Thyroid gland (tissue), 4 donors: ENCODE results near the gene SOD3. TPM values are rescaled to one million over a fixed set of nuclear protein-coding genes. Genes with fewer than 3 reads are reported as not detected.

Source experiments
- DNase-seq, 2 donors: peaks; one replicate each; pipeline ENCODE4 v3.0.0-alpha.2; 2019
- H3K27ac ChIP-seq, 3 donors: fragments of 200-600 bp; sonication (generic); 1 replicate in 2 of 3; 2 replicates in 1 of 3; pipeline ENCODE4 v1.5.1; 2016 to 2019; ENCODE audit warnings: mild to moderate bottlenecking in 1 of 3, moderate library complexity in 1 of 3
- H3K27me3 ChIP-seq: fragments of 200-600 bp; sonication (generic); one replicate; pipeline ENCODE4 v1.5.1; 2019
- H3K36me3 ChIP-seq, 2 donors: fragments of 200-600 bp; sonication (generic); one replicate each; pipeline ENCODE4 v1.5.1; 2016 to 2019
- H3K4me1 ChIP-seq, 2 donors: fragments of 200-600 bp; sonication (generic); one replicate each; pipeline ENCODE4 v1.5.1; 2017 to 2019
- H3K4me3 ChIP-seq, 3 donors: fragments of 200-600 bp; sonication (generic); replicated peaks in 1 of 3; 1 replicate in 2 of 3; 2 replicates in 1 of 3; pipeline ENCODE4 v1.5.1; 2016; ENCODE audit warnings: mild to moderate bottlenecking in 1 of 3
- H3K9me3 ChIP-seq: fragments of 200-600 bp; sonication (generic); one replicate; pipeline ENCODE4 v1.5.1; 2017
- POLR2A ChIP-seq, 2 donors: fragments of 450-650 bp; IDR thresholded peaks; one replicate each; pipeline ENCODE4 v1.6.1; 2017; ENCODE audit warnings: antibody characterized with exemption in 2 of 2, mild to moderate bottlenecking in 2 of 2, moderate library complexity in 1 of 2
- WGBS, 2 donors: methylation state at CpG; one replicate each; pipeline ENCODE4 v1.1.5; 2017; 5-methylcytosine and 5-hydroxymethylcytosine counted together
- intact Hi-C: fragments of 100-400 bp; cut with DNase I; formaldehyde crosslinking; loops from one replicate; pipeline ENCODE4 v1.15.1; 2023
- total RNA-seq, 4 donors: library from RNA; depleted of rRNA; stranded (reverse); fragments of >200 nt; gene quantifications; one replicate each; pipeline ENCODE4 v1.2.3, GENCODE V29; 2016
- TF ChIP-seq, protein P1 (sequence below), 6 experiments: fragments of 200-600 bp in 3 of 6; fragments of 450-650 bp in 3 of 6; sonication (generic) in 3 of 6; IDR thresholded peaks; one replicate each; pipeline ENCODE4 v1.5.1; 2016 to 2019; ENCODE audit warnings: antibody characterized with exemption in 6 of 6, mild to moderate bottlenecking in 2 of 6, inconsistent platforms in 1 of 6, moderate library complexity in 1 of 6

SOD3 gene
- total RNA-seq, 4 donors from 2014 or later: 140 to 215 (median 162) TPM

DNA sequence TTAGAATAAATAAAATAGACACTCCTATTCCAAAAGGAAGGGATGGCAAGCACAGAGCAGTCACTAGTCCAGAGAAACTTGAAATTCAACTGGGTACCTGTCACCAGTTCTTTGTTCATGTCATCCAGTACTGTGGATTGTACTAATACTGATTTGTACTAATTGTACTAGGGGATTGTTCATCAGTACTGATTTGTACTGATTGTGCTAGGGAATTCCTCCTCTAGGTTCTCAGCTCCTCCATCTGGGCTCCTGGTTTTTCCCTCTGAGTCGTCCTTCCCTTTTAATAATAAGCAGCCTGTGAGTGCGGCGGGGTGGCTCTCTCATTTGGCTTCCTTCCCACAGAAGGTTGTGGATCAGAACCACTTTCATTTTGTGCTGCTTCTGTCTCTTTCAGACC, 31.0 kb upstream of the SOD3 start:
- 83 to 88% methylated on average over 3 of the region's 3 CpGs for WGBS, 2 donors
- no peak overlapping the region for H3K27ac ChIP-seq
- no peaks in the 10 kb centered on the region for H3K36me3 ChIP-seq
- intact Hi-C loops: no loop called here
- H3K4me3 ChIP-seq: no peak overlapping the region
- TF ChIP-seq, protein P1, sequence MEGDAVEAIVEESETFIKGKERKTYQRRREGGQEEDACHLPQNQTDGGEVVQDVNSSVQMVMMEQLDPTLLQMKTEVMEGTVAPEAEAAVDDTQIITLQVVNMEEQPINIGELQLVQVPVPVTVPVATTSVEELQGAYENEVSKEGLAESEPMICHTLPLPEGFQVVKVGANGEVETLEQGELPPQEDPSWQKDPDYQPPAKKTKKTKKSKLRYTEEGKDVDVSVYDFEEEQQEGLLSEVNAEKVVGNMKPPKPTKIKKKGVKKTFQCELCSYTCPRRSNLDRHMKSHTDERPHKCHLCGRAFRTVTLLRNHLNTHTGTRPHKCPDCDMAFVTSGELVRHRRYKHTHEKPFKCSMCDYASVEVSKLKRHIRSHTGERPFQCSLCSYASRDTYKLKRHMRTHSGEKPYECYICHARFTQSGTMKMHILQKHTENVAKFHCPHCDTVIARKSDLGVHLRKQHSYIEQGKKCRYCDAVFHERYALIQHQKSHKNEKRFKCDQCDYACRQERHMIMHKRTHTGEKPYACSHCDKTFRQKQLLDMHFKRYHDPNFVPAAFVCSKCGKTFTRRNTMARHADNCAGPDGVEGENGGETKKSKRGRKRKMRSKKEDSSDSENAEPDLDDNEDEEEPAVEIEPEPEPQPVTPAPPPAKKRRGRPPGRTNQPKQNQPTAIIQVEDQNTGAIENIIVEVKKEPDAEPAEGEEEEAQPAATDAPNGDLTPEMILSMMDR (IDR thresholded peaks at IDR 0.05): no peak
- TF ChIP-seq POLR2A (IDR thresholded peaks at IDR 0.05): no peak
- H3K9me3 ChIP-seq: no peaks in the 10 kb centered on the region
- no peaks in the 10 kb centered on the region for H3K4me1 ChIP-seq
- peak in 1 of 2 donors; percentile 12 for DNase-seq
- H3K27me3 ChIP-seq: no peaks in the 10 kb centered on the region

DNA sequence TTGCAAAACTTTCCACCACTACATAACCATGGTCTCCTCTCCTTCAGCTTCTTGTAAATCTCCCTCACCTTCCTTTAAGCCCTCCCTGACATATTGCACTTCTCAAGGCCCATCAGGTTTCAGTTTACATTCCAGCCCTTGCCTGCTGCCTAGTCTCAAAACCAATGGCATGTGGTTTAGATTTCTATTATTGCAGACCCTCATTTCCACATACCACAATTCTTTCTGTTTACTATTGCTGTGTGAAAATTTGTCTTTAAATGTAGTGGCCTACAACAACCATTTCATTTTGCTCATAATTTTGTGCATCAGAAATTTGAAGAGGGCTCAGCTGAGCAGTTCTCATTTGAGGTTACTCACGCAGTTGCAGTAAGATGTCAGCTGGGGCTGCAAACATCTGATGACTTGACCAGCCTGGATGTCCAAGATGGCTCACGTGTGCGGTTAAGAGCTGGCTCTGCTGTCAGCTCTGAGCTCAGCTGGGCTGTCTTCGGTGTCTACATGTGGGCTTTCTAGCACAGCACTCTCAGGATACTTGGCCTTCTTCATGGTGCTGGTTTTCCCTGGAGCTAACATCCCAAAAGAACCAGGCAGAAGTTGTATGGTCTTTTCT, 29.9 kb upstream of the SOD3 start:
- TF ChIP-seq, protein P1 (IDR thresholded peaks at IDR 0.05): no peak
- no peak for TF ChIP-seq POLR2A (IDR thresholded peaks at IDR 0.05)
- H3K27me3 ChIP-seq: no peaks in the 10 kb centered on the region
- no peaks in the 10 kb centered on the region for H3K9me3 ChIP-seq
- H3K4me3 ChIP-seq: no peak overlapping the region
- intact Hi-C loops: no loop called here
- WGBS, 2 donors: 82 to 92% methylated on average over 4 of the region's 4 CpGs
- H3K4me1 ChIP-seq: no peaks in the 10 kb centered on the region
- no peak for DNase-seq
- no peak overlapping the region for H3K27ac ChIP-seq
- no peaks in the 10 kb centered on the region for H3K36me3 ChIP-seq

DNA sequence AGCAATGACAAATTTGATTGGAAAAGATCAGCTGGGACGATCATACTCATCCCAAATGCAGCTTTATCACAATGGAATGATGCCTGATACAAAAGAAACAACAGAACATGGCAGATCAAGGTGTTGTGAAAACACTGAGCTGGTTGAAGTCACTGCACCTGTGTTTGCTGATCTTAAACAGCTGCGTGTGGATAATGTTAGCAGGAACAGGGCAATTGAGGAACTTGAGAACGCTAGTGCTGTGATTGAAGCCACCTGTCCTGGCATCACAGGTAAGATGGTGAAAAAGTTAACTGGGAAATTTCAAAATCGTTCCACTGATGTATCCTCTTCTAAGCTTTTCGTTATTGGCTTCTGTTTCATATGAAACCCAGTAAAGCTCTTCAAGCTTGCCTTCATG, 27.4 kb upstream of the SOD3 start:
- TF ChIP-seq, protein P1 (IDR thresholded peaks at IDR 0.05): no peak
- no peak for TF ChIP-seq POLR2A (IDR thresholded peaks at IDR 0.05)
- Histone ChIP-seq H3K36me3 (no peaks in the 10 kb centered on the region), H3K27ac (no peak overlapping the region), H3K27me3 (no peaks in the 10 kb centered on the region), H3K4me3 (no peak overlapping the region), H3K4me1 (no peaks in the 10 kb centered on the region), H3K9me3 (no peaks in the 10 kb centered on the region)
- WGBS, 2 donors: 69 to 71% methylated on average over 5 of the region's 5 CpGs
- intact Hi-C loops: no loop called here
- no peak for DNase-seq

DNA sequence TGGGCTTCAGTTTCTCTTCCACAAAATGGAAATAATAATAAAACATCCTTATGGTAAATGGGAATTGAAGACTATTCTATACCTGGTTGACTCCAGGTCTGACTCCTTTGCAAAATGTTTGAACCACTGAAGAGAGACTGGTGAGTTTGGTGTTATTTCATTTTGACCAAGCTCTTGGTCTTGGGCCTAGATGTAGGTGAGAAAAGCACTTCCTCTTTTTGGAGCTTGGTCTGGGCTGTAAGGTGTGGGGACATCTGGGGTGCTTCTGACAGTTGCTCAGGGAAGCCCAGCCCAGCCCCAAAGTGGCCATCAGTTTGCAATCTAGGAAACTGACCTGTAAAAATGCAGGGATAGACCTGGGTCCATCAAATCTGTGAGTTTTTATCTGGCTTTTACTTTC, 26.8 kb upstream of the SOD3 start:
- no peak overlapping the region for H3K27ac ChIP-seq
- intact Hi-C loops: no loop called here
- DNase-seq: no peak
- TF ChIP-seq POLR2A (IDR thresholded peaks at IDR 0.05): no peak
- TF ChIP-seq, protein P1 (IDR thresholded peaks at IDR 0.05): no peak
- H3K4me3 ChIP-seq: no peak overlapping the region
- H3K36me3 ChIP-seq: no peaks in the 10 kb centered on the region
- H3K27me3 ChIP-seq: no peaks in the 10 kb centered on the region
- no peaks in the 10 kb centered on the region for H3K4me1 ChIP-seq
- H3K9me3 ChIP-seq: no peaks in the 10 kb centered on the region

DNA sequence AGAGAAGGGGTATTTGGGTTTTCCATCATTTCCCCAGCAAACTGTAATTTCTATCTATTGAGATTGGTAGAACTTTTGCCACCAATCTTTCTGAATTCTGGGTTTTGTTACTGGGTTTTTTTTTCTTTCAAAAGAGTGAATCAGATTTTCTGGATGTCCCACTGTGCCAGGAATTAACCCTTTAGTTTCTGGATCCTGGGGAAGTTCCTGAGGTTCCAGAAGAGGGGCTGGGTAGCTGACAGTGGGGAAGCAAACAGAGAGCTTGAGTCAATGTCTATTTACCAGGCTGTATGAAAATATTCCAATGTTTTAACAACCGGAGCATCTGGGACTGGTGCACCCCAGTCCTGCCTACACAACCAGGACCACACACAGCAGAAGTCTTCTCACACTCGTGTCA, 25.8 kb upstream of the SOD3 start:
- H3K27ac ChIP-seq: no peak overlapping the region
- no peaks in the 10 kb centered on the region for H3K9me3 ChIP-seq
- peaks cover 0 to 2% of the 10 kb centered on the region in 2 donors for H3K4me1 ChIP-seq
- TF ChIP-seq, protein P1 (IDR thresholded peaks at IDR 0.05): no peak
- TF ChIP-seq POLR2A (IDR thresholded peaks at IDR 0.05): no peak
- no peak for DNase-seq
- 64 to 88% methylated on average over 2 of the region's 2 CpGs for WGBS, 2 donors
- H3K36me3 ChIP-seq: no peaks in the 10 kb centered on the region
- no peaks in the 10 kb centered on the region for H3K27me3 ChIP-seq
- intact Hi-C loops: no loop called here
- no peak overlapping the region for H3K4me3 ChIP-seq
